ENCODE data around the gene SEPTIN1. TPM values are rescaled to one million over a fixed set of nuclear protein-coding genes. Genes with fewer than 3 reads are reported as not detected.

SEPTIN1 gene
- total and polyA plus RNA-seq, 9 donors, result 0.46 to 8.2 (median 3.3) TPM

DNA sequence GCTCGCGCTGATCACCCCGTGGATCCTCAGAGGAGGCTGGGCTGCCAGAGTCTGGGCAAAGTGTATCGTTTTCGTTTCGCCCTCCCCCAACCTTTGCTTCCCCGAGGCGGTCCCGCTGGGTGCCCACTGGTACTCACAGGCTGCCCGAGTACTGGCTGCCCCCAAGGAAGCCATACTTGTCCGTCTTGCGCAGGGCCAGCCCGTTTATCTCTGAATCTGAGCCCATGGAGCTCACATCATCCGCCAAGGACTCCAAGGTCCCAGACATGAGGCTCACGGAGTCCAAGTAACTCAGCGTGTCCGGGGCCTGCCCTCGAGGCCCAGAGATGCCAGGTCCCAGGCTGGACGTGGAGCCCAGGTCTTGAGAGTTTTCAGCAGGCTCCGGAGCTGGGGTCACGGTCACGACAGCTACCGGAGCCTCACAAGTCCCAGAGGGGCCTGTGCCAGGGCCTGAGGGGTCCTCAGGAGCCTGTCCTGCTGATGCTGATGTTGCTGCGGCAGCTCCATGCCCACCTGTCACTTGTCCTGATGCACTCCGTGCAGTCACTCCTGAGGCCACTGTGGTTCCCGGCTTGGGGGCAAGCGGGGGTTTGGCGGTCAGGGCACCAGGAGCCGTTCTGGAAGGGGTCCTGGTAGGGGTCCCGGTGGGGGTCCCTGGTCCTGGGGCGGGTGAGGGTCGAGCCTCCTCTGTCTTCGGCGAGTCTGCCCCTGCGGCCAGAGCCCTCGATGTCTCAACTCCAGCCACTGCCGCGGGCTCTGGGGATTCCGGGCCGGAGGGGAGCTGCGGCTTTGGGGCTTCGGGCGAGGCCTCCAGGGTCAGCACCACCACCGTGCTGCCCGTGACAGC lies 13.0 kb downstream of the SEPTIN1 start:
- TF ChIP-seq, protein P1, sequence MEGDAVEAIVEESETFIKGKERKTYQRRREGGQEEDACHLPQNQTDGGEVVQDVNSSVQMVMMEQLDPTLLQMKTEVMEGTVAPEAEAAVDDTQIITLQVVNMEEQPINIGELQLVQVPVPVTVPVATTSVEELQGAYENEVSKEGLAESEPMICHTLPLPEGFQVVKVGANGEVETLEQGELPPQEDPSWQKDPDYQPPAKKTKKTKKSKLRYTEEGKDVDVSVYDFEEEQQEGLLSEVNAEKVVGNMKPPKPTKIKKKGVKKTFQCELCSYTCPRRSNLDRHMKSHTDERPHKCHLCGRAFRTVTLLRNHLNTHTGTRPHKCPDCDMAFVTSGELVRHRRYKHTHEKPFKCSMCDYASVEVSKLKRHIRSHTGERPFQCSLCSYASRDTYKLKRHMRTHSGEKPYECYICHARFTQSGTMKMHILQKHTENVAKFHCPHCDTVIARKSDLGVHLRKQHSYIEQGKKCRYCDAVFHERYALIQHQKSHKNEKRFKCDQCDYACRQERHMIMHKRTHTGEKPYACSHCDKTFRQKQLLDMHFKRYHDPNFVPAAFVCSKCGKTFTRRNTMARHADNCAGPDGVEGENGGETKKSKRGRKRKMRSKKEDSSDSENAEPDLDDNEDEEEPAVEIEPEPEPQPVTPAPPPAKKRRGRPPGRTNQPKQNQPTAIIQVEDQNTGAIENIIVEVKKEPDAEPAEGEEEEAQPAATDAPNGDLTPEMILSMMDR (IDR thresholded peaks at IDR 0.05), result no peak
- no peak for TF ChIP-seq POLR2A (IDR thresholded peaks at IDR 0.05)
- no peak for TF ChIP-seq EP300 (IDR thresholded peaks at IDR 0.05)
- Histone ChIP-seq H3K9me3 (no peaks in the 10 kb centered on the region), H3K4me3 (peak overlapping the region; percentile 72), H3K27me3 (no peaks in the 10 kb centered on the region), H3K27ac (peak overlapping the region; percentile 67 to 81), H3K4me1 (ENCODE audit: insufficient read depth) (peaks cover 6% of the 10 kb centered on the region), H3K36me3 (no peaks in the 10 kb centered on the region)
- intact Hi-C loops (cut with DNase I), result loop anchor here in 1 of 4 donors (5.0 kb wide), 1 partner anchor 38 kb away; the partner anchor contains the start of gene ZNF771
- WGBS, 3 donors, result 0 to 2% (median 1%) methylated on average over 26 to 45 of the region's 45 CpGs
- peak in 2 of 5 donors; percentile 32 to 59 for DNase-seq

DNA sequence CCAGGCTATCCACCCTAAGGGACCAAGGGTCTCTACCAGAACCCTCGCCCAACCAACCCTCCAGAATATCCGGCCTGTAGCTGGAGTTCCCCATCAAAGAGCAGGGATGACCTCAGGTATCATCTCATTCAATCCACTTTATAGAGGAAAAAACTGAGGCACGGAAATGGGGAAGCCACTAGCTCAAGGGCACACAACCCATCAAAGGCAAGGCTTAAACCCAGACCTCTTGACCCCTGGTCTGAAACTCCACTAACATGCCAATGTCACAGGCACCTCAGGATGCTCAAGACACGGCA lies 13.6 kb downstream of the SEPTIN1 start:
- Histone ChIP-seq H3K9me3 (no peaks in the 10 kb centered on the region), H3K27me3 (no peaks in the 10 kb centered on the region), H3K36me3 (no peaks in the 10 kb centered on the region), H3K27ac (peak overlapping the region; percentile 1 to 17), H3K4me3 (peak overlapping the region; percentile 72), H3K4me1 (ENCODE audit: insufficient read depth) (peaks cover 6% of the 10 kb centered on the region)
- 0 to 8% (median 5%) methylated on average over 4 of the region's 4 CpGs for WGBS, 3 donors
- TF ChIP-seq, protein P1 (IDR thresholded peaks at IDR 0.05), result no peak
- TF ChIP-seq POLR2A (IDR thresholded peaks at IDR 0.05), result no peak
- no peak for TF ChIP-seq EP300 (IDR thresholded peaks at IDR 0.05)
- intact Hi-C loops (cut with DNase I), result loop anchor here in 1 of 4 donors (5.0 kb wide), 1 partner anchor 39 kb away; the partner anchor contains the start of gene ZNF771
- no peak for DNase-seq

DNA sequence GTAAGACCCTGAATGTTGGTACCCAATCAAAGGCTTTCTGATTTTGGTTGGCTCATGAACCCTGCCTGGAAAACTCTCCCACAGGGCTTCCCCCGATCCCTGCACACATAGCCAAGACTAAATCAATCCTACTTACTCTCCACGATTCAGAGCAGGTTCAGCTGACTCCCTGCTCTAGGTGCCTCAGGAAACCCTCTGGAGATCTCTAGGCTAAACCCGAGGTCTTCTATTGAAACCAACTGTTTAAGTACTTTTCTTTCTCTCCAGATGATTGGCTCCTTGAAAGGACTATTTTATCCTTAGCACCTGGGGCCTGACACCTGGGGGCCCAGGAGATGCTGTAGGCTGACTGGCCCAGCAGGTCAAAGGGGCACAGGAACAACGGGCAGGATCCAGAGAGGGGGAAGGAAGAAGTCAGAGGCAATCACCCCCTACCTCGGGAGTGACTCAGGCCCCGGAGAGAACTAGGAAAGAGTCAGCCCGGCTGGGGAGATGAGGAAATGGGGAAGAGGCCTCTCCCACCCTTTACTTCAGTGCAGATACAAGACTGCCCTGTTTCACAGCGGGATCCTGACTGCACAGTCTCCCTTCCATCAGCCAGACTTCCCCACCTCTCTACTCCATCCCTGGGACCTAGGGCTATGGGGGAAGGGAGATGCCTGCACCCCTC lies 14.1 kb downstream of the SEPTIN1 start:
- intact Hi-C loops (cut with DNase I), result loop anchor here in 1 of 4 donors (5.0 kb wide), 1 partner anchor 39 kb away; the partner anchor contains the start of gene ZNF771
- Histone ChIP-seq H3K4me1 (ENCODE audit: insufficient read depth) (peaks cover 6% of the 10 kb centered on the region), H3K27ac (peak overlapping the region; percentile 1 to 17)

More for the DNA sequence above, 14.1 kb downstream of the SEPTIN1 start:
- WGBS, 3 donors, result 1 to 4% (median 2%) methylated on average over 8 of the region's 8 CpGs
- Histone ChIP-seq H3K27me3 (no peaks in the 10 kb centered on the region), H3K4me3 (peak overlapping the region; percentile 72), H3K36me3 (no peaks in the 10 kb centered on the region), H3K9me3 (no peaks in the 10 kb centered on the region)
- TF ChIP-seq POLR2A (IDR thresholded peaks at IDR 0.05), result no peak
- TF ChIP-seq, protein P1 (IDR thresholded peaks at IDR 0.05), result no peak
- no peak for TF ChIP-seq EP300 (IDR thresholded peaks at IDR 0.05)
- DNase-seq, result peak in 1 of 5 donors; percentile 27
